ENCODE data around the gene PTPRH. TPM values are rescaled to one million over a fixed set of nuclear protein-coding genes. Genes with fewer than 3 reads are reported as not detected.
A peak's percentile ranks its signal among the peaks of the same experiment; 100 is the strongest.

Gene PTPRH
- total RNA-seq, 1 experiment from 2014 or later: 15.9 TPM

DNA sequence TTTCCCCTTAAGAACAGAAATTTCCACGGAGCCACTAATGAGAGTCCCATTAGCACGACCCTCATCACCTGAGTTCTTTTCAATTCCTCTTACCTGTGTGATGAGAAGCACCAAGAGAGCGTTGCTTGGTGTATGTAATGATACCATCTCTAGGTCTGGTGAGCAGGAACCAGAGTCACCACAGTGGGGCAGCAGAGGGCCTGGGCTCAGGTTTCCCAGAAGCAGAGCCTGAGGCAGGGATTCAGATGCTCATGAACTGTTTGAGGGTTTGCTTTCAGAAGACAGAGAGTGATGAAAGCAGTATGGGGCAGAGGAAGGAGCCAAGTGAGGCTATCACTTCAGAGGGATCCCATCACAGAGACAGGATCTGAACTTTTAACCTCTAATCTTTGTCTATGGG, 3.1 kb upstream of the PTPRH start:
- H3K4me2 ChIP-seq (ENCODE audit: low read length): peak overlapping the region; percentile 19; the same call in 1 of the 2 replicates
- H3K9me2 ChIP-seq (ENCODE audit: insufficient read depth): no peaks in the 10 kb centered on the region
- TF ChIP-seq RAD21 (IDR thresholded peaks at IDR 0.05; ENCODE audit: low read depth) (peak; percentile 95), CBX3 (IDR thresholded peaks at IDR 0.05; ENCODE audit: low read depth) (no peak), SP1 (IDR thresholded peaks at IDR 0.05; ENCODE audit: low read depth) (0 out of 2 replicates have a peak, but pooled peaks have one; percentile 5)
- TF ChIP-seq, protein P1, sequence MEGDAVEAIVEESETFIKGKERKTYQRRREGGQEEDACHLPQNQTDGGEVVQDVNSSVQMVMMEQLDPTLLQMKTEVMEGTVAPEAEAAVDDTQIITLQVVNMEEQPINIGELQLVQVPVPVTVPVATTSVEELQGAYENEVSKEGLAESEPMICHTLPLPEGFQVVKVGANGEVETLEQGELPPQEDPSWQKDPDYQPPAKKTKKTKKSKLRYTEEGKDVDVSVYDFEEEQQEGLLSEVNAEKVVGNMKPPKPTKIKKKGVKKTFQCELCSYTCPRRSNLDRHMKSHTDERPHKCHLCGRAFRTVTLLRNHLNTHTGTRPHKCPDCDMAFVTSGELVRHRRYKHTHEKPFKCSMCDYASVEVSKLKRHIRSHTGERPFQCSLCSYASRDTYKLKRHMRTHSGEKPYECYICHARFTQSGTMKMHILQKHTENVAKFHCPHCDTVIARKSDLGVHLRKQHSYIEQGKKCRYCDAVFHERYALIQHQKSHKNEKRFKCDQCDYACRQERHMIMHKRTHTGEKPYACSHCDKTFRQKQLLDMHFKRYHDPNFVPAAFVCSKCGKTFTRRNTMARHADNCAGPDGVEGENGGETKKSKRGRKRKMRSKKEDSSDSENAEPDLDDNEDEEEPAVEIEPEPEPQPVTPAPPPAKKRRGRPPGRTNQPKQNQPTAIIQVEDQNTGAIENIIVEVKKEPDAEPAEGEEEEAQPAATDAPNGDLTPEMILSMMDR (IDR thresholded peaks at IDR 0.05 in 2 of 3, conservative IDR thresholded peaks at IDR 0.05 in 1 of 3; ENCODE audit: borderline replicate concordance in 1 of 3, insufficient read depth in 1 of 3, low read depth in 2 of 3, low read length in 2 of 3): peak; percentile 77 to 96 (median 95); a peak in 5 of 6 replicates
- H2AFZ ChIP-seq (ENCODE audit: low read depth, low read length, poor library complexity, severe bottlenecking): peak overlapping the region; percentile 5
- no peak overlapping the region for H3K9ac ChIP-seq (ENCODE audit: low read length)
- H3K4me3 ChIP-seq (replicated peaks in 1 of 2; ENCODE audit: low read depth in 1 of 2, low read length in 2 of 2): no peak overlapping the region
- BruUV-seq (replicated peaks): no TSS peak
- peak; percentile 72 for DNase-seq (ENCODE audit: low read depth, low spot score)
- no peaks in the 10 kb centered on the region for H3K36me3 ChIP-seq (ENCODE audit: control insufficient read depth in 1 of 2, insufficient read depth in 2 of 2, low read length in 2 of 2)
- peaks cover 38 to 66% of the 10 kb centered on the region in 2 experiments for H3K4me1 ChIP-seq (ENCODE audit: control insufficient read depth in 1 of 2, insufficient read depth in 2 of 2, low read length in 2 of 2)
- H3K9me3 ChIP-seq (ENCODE audit: control insufficient read depth in 1 of 2, insufficient read depth in 1 of 2, low read depth in 1 of 2, low read length in 2 of 2): no peaks in the 10 kb centered on the region
- H4K20me1 ChIP-seq (ENCODE audit: insufficient read depth): no peaks in the 10 kb centered on the region
- intact Hi-C loops (cut with micrococcal nuclease): loop anchor here (1.0 to 10.0 kb wide), 3 partner anchors 47 to 232 kb away; partner anchors contain the start of genes PPP6R1 and SHISA7
- ChIA-PET RAD21 (ENCODE audit: low non-redundant PET in 1 of 2, low total read pairs in 2 of 2, uncharacterized antibody in 2 of 2, unreplicated experiment in 2 of 2) (no interaction called here), CTCF (interaction anchor here (0.8 kb wide), 1 partner anchor 206 kb away, joined by 4 read pairs; no protein-coding TSS in a partner anchor), POLR2A (no interaction called here)
- H3K27me3 ChIP-seq (ENCODE audit: insufficient read depth, low read length): no peaks in the 10 kb centered on the region
- no peak overlapping the region for H3K27ac ChIP-seq (ENCODE audit: low read depth, low read length)
- H3K79me2 ChIP-seq (ENCODE audit: insufficient read depth, low read length): no peaks in the 10 kb centered on the region
- ATAC-seq: peak; percentile 56

DNA sequence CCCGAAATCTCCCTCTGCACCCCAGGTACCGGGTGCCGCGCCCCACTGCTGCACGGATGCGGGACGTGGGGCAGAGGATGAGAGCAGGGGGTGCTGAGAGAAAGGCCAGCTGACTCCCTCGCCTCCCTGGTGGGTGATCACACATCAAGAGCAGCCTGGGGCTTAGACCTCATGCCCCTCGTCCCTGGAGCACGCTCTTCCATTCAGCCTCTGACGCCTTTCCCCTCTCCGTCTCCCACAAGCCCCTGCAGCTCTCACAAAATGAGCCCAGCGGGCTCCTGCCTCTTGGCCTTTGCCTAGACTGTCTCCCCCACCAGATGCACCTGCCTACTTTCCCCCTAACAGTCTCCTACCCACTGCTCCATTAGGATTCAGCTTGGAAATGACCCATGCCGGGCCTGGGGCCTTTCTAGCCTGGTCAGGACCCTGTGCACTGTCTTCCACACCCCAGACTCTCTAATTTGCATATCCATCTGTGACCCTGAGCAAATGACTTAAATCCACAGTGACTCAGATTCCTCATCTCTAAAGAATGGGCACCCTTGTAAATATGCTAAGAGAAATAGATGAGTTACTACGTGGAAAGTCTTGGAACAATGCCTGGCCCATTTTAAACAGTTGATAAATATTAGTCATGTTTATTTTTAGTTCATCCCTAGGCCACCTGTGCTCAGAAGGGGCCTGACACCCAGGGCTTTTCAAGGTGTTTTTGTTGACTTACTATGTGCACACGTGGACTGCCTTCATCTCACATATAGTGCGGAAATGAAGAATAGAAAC, 582 bp upstream of the PTPRH start:
- H3K36me3 ChIP-seq (ENCODE audit: control insufficient read depth in 1 of 2, insufficient read depth in 2 of 2, low read length in 2 of 2): no peaks in the 10 kb centered on the region
- peak overlapping the region; percentile 85 for H3K27ac ChIP-seq (ENCODE audit: low read depth, low read length)
- H3K9me3 ChIP-seq (ENCODE audit: control insufficient read depth in 1 of 2, insufficient read depth in 1 of 2, low read depth in 1 of 2, low read length in 2 of 2): no peaks in the 10 kb centered on the region
- ChIA-PET CTCF (interaction anchor here (1.3 kb wide), 1 partner anchor 21 kb away, joined by 3 read pairs; no protein-coding TSS in a partner anchor), RAD21 (ENCODE audit: low non-redundant PET in 1 of 2, low total read pairs in 2 of 2, uncharacterized antibody in 2 of 2, unreplicated experiment in 2 of 2) (interaction anchor here (0.6 kb wide), 2 partner anchors 53 to 113 kb away, joined by 4 to 7 read pairs; no protein-coding TSS in a partner anchor), POLR2A (interaction anchor here (1.1 to 2.3 kb wide), 7 partner anchors 20 to 129 kb away, joined by 3 to 7 read pairs (median 5); partner anchors contain the start of genes KMT5C, PPP6R1 and SYT5)
- no peaks in the 10 kb centered on the region for H3K27me3 ChIP-seq (ENCODE audit: insufficient read depth, low read length)
- intact Hi-C loops (cut with micrococcal nuclease): loop anchor here (10.0 kb wide), 1 partner anchor 235 kb away; the partner anchor contains the start of gene SHISA7
- no peaks in the 10 kb centered on the region for H3K79me2 ChIP-seq (ENCODE audit: insufficient read depth, low read length)
- H3K4me3 ChIP-seq (replicated peaks in 1 of 2; ENCODE audit: low read depth in 1 of 2, low read length in 2 of 2): 0 out of 4 replicates have a peak overlapping the region, but pooled peaks of 1 of the 2 experiments have one; percentile 23
- no peaks in the 10 kb centered on the region for H3K9me2 ChIP-seq (ENCODE audit: insufficient read depth)
- ATAC-seq: peak; percentile 46
- no peak overlapping the region for H2AFZ ChIP-seq (ENCODE audit: low read depth, low read length, poor library complexity, severe bottlenecking)
- H3K4me2 ChIP-seq (ENCODE audit: low read length): peak overlapping the region; percentile 62
- peaks cover 38 to 63% of the 10 kb centered on the region in 2 experiments for H3K4me1 ChIP-seq (ENCODE audit: control insufficient read depth in 1 of 2, insufficient read depth in 2 of 2, low read length in 2 of 2)
- peak overlapping the region; percentile 38 for H3K9ac ChIP-seq (ENCODE audit: low read length)
- no peaks in the 10 kb centered on the region for H4K20me1 ChIP-seq (ENCODE audit: insufficient read depth)
- DNase-seq (ENCODE audit: low read depth, low spot score): peak; percentile 88
- no TSS peak for BruUV-seq (replicated peaks)
- TF ChIP-seq POLR2A (IDR thresholded peaks at IDR 0.05; ENCODE audit: borderline replicate concordance, extremely low read depth, insufficient read depth, insufficient read length): no peak
- TF ChIP-seq EZH2phosphoT487 (IDR thresholded peaks at IDR 0.05; ENCODE audit: borderline replicate concordance): no peak
- peak; percentile 53; the same call in 1 of the 2 replicates for TF ChIP-seq POLR2AphosphoS5 (IDR thresholded peaks at IDR 0.05; ENCODE audit: low read depth, low read length)
- peak; percentile 89 for TF ChIP-seq SP1 (IDR thresholded peaks at IDR 0.05; ENCODE audit: low read depth)
- no peak for TF ChIP-seq EZH2 (IDR thresholded peaks at IDR 0.05)
- TF ChIP-seq SRF (IDR thresholded peaks at IDR 0.05; ENCODE audit: low read depth): no peak
- TF ChIP-seq, protein P2, sequence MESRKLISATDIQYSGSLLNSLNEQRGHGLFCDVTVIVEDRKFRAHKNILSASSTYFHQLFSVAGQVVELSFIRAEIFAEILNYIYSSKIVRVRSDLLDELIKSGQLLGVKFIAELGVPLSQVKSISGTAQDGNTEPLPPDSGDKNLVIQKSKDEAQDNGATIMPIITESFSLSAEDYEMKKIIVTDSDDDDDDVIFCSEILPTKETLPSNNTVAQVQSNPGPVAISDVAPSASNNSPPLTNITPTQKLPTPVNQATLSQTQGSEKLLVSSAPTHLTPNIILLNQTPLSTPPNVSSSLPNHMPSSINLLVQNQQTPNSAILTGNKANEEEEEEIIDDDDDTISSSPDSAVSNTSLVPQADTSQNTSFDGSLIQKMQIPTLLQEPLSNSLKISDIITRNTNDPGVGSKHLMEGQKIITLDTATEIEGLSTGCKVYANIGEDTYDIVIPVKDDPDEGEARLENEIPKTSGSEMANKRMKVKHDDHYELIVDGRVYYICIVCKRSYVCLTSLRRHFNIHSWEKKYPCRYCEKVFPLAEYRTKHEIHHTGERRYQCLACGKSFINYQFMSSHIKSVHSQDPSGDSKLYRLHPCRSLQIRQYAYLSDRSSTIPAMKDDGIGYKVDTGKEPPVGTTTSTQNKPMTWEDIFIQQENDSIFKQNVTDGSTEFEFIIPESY (IDR thresholded peaks at IDR 0.05; ENCODE audit: extremely low read depth, insufficient replicate concordance, low read length): peak; percentile 50
- peak; percentile 77 for TF ChIP-seq CBX3 (IDR thresholded peaks at IDR 0.05; ENCODE audit: low read depth)
- peak; percentile 86 for TF ChIP-seq FOSL1 (IDR thresholded peaks at IDR 0.05; ENCODE audit: low read depth)
- TF ChIP-seq, protein P3, sequence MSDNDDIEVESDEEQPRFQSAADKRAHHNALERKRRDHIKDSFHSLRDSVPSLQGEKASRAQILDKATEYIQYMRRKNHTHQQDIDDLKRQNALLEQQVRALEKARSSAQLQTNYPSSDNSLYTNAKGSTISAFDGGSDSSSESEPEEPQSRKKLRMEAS (IDR thresholded peaks at IDR 0.05): peak; percentile 62
- TF ChIP-seq, protein P4, sequence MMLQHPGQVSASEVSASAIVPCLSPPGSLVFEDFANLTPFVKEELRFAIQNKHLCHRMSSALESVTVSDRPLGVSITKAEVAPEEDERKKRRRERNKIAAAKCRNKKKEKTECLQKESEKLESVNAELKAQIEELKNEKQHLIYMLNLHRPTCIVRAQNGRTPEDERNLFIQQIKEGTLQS (IDR thresholded peaks at IDR 0.05): no peak
- no peak for TF ChIP-seq ZFX (IDR thresholded peaks at IDR 0.05)
